K562 (cell line): ENCODE measurements around the gene SIGLEC5. TPM values are rescaled to one million over a fixed set of nuclear protein-coding genes. Genes with fewer than 3 reads are reported as not detected.

Source experiments
- CBFA2T3 ChIP-seq: fragments of 450-650 bp; IDR thresholded peaks from 2 replicates; pipeline ENCODE4 v1.6.1; 2017
- CREM ChIP-seq: IDR thresholded peaks from 2 replicates; pipeline ENCODE4 v1.6.1; 2014; ENCODE audit warnings: antibody characterized with exemption, low read depth
- CTBP1 ChIP-seq: fragments of 450-650 bp; IDR thresholded peaks from 2 replicates; pipeline ENCODE4 v1.6.1; 2016; ENCODE audit warnings: borderline replicate concordance
- ESRRA ChIP-seq: fragments of 450-650 bp; IDR thresholded peaks from 2 replicates; pipeline ENCODE4 v1.6.1; 2014; ENCODE audit warnings: low read depth, mild to moderate bottlenecking, moderate library complexity, borderline replicate concordance
- FOXA3 ChIP-seq, 2 experiments: fragments of 450-650 bp in 1 of 2; sonication (generic) in 1 of 2; formaldehyde crosslinking; IDR thresholded peaks in 1 of 2; conservative IDR thresholded peaks in 1 of 2; 2 replicates each; pipeline versions ENCODE4 v1.4.0 to v1.8.0; 2020 to 2022; ENCODE audit warnings: mild to moderate bottlenecking in 2 of 2, missing genetic modification reagents in 1 of 2
- HES1 ChIP-seq: fragments of 450-650 bp; IDR thresholded peaks from 2 replicates; pipeline ENCODE4 v1.6.1; 2016; ENCODE audit warnings: low read depth, mild to moderate bottlenecking, moderate library complexity
- HMG20B ChIP-seq: fragments of 250-450 bp; sonication (Bioruptor Pico); IDR thresholded peaks from 2 replicates; pipeline ENCODE4 v1.5.0; 2021; ENCODE audit warnings: mild to moderate bottlenecking
- KDM1A ChIP-seq, 2 experiments: fragments of 450-650 bp; IDR thresholded peaks; 2 replicates each; pipeline ENCODE4 v1.6.1; 2016; ENCODE audit warnings: mild to moderate bottlenecking in 2 of 2
- KLF16 ChIP-seq: IDR thresholded peaks from 2 replicates; pipeline ENCODE4 v1.6.1; 2016; ENCODE audit warnings: antibody characterized with exemption
- MLLT1 ChIP-seq, 2 experiments: fragments of 450-650 bp; IDR thresholded peaks; 2 replicates each; pipeline ENCODE4 v1.6.1; 2016
- MYC ChIP-seq, 2 experiments: fragments of 250-450 bp in 1 of 2; sonication (Bioruptor Pico) in 1 of 2; IDR thresholded peaks; 2 replicates each; pipeline versions ENCODE4 v1.5.1 to v1.6.1; 2012 to 2021; ENCODE audit warnings: low read depth in 2 of 2, borderline replicate concordance in 1 of 2, improper control_type of control experiment in 1 of 2, low read length in 1 of 2, mild to moderate bottlenecking in 1 of 2, moderate library complexity in 1 of 2
- NFATC3 ChIP-seq: fragments of 450-650 bp; IDR thresholded peaks from 2 replicates; pipeline ENCODE4 v1.6.1; 2017; ENCODE audit warnings: mild to moderate bottlenecking
- SMAD4 ChIP-seq: fragments of 250-450 bp; sonication (Bioruptor Pico); conservative IDR thresholded peaks from 2 replicates; pipeline ENCODE4 v1.8.0; 2021; ENCODE audit warnings: inconsistent platforms, mild to moderate bottlenecking, moderate library complexity
- ZEB2 ChIP-seq: fragments of 450-650 bp; IDR thresholded peaks from 2 replicates; pipeline ENCODE4 v1.6.1; 2016
- ZNF316 ChIP-seq: fragments of 450-650 bp; IDR thresholded peaks from 2 replicates; pipeline ENCODE4 v1.6.1; 2016
- ZNF592 ChIP-seq: fragments of 450-650 bp; IDR thresholded peaks from 2 replicates; pipeline ENCODE4 v1.6.1; 2017; ENCODE audit warnings: antibody characterized with exemption, mild to moderate bottlenecking
- polyA plus RNA-seq, 8 experiments: library from polyadenylated mRNA; depleted of rRNA in 4 of 8; stranded (reverse) in 5 of 8; unstranded in 3 of 8; fragments of >200 nt; fragmentation: Nextera tagmentation in 2 of 8; fragmentation: Illumina TruSeq in 1 of 8; extraction: Ambion mirVana in 2 of 8; extraction: Trizol in 1 of 8; gene quantifications; 2 replicates each; pipeline versions ENCODE4 v1.2.1 to v1.2.3, GENCODE V29; 2011 to 2014; ENCODE audit warnings: inconsistent platforms in 1 of 8, missing spikeins in 1 of 8
- total RNA-seq, 7 experiments: library from RNA; depleted of rRNA in 6 of 7; stranded (reverse); fragments of >200 nt in 6 of 7; fragmentation: Illumina TruSeq in 2 of 7; extraction: Trizol in 2 of 7; gene quantifications; 2 replicates each; pipeline versions ENCODE4 v1.2.1 to v1.2.3, GENCODE V29; 2011 to 2021; ENCODE audit warnings: low replicate concordance in 1 of 7
- TF ChIP-seq, protein P1 (sequence below): fragments of 250-450 bp; sonication (Bioruptor Pico); IDR thresholded peaks from 2 replicates; pipeline ENCODE4 v1.4.0; 2020

Gene SIGLEC5
- total and polyA plus RNA-seq, 9 of the 15 experiments (the other 6 are each of a cell fraction or from before 2014, with no cell fraction given): 0.14 TPM; not detected in 8

- TF ChIP-seq ZNF592 (peak; percentile 22; the same call in 1 of the 2 replicates), KDM1A (IDR thresholded peaks at IDR 0.05) (peak in 1 of 2 experiments; percentile 57; a peak in 1 of 4 replicates), NFATC3 (no peak), HMG20B (no peak), ESRRA (peak; percentile 76; the same call in 1 of the 2 replicates), HES1 (peak; percentile 26; the same call in 1 of the 2 replicates), MYC (IDR thresholded peaks at IDR 0.05; ENCODE audit: low read depth, low read length) (no peak), MYC (CRISPR knock-in tag; IDR thresholded peaks at IDR 0.05; ENCODE audit: borderline replicate concordance, low read depth) (no peak), MLLT1 (IDR thresholded peaks at IDR 0.05) (peak in 1 of 2 experiments; percentile 61; a peak in 1 of 4 replicates), CBFA2T3 (peak; percentile 9; the same call in 1 of the 2 replicates), KLF16 (no peak), ZEB2 (peak; percentile 33; the same call in 1 of the 2 replicates), SMAD4 (0 out of 2 replicates have a peak, but pooled peaks have one; percentile 15), FOXA3 (CRISPR knock-in tag; conservative IDR thresholded peaks at IDR 0.05 in 1 of 2, IDR thresholded peaks at IDR 0.05 in 1 of 2) (no peak), ZNF316 (no peak), CREM (0 out of 2 replicates have a peak, but pooled peaks have one; percentile 14), CTBP1 (peak; percentile 91)
- TF ChIP-seq, protein P1, sequence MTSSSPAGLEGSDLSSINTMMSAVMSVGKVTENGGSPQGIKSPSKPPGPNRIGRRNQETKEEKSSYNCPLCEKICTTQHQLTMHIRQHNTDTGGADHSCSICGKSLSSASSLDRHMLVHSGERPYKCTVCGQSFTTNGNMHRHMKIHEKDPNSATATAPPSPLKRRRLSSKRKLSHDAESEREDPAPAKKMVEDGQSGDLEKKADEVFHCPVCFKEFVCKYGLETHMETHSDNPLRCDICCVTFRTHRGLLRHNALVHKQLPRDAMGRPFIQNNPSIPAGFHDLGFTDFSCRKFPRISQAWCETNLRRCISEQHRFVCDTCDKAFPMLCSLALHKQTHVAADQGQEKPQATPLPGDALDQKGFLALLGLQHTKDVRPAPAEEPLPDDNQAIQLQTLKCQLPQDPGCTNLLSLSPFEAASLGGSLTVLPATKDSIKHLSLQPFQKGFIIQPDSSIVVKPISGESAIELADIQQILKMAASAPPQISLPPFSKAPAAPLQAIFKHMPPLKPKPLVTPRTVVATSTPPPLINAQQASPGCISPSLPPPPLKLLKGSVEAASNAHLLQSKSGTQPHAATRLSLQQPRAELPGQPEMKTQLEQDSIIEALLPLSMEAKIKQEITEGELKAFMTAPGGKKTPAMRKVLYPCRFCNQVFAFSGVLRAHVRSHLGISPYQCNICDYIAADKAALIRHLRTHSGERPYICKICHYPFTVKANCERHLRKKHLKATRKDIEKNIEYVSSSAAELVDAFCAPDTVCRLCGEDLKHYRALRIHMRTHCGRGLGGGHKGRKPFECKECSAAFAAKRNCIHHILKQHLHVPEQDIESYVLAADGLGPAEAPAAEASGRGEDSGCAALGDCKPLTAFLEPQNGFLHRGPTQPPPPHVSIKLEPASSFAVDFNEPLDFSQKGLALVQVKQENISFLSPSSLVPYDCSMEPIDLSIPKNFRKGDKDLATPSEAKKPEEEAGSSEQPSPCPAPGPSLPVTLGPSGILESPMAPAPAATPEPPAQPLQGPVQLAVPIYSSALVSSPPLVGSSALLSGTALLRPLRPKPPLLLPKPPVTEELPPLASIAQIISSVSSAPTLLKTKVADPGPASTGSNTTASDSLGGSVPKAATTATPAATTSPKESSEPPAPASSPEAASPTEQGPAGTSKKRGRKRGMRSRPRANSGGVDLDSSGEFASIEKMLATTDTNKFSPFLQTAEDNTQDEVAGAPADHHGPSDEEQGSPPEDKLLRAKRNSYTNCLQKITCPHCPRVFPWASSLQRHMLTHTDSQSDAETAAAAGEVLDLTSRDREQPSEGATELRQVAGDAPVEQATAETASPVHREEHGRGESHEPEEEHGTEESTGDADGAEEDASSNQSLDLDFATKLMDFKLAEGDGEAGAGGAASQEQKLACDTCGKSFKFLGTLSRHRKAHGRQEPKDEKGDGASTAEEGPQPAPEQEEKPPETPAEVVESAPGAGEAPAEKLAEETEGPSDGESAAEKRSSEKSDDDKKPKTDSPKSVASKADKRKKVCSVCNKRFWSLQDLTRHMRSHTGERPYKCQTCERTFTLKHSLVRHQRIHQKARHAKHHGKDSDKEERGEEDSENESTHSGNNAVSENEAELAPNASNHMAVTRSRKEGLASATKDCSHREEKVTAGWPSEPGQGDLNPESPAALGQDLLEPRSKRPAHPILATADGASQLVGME (CRISPR knock-in tag): peak; percentile 95
Observed at GRCh38 chr19:51565583-51565982, 64.6 kb downstream of the SIGLEC5 start (continued).
